BE2C (cell line): ENCODE data around the gene HECTD4.
A peak's percentile ranks its signal among the peaks of the same experiment; 100 is the strongest.
"Not testable (repeated sequence)": the region's sequence is repeated elsewhere in the genome, so short reads cannot be mapped to it uniquely, and the experiment has no call there.

Experiments used
- DNase-seq: peaks from one replicate; pipeline ENCODE4 v3.0.0-alpha.2; 2020
- H3K27me3 ChIP-seq: fragments of 250-450 bp; sonication (Bioruptor Pico); 2 replicates; pipeline ENCODE4 v1.5.1; 2020; ENCODE audit warnings: mild to moderate bottlenecking
- H3K36me3 ChIP-seq: fragments of 250-450 bp; sonication (Bioruptor Pico); 2 replicates; pipeline ENCODE4 v1.5.1; 2020; ENCODE audit warnings: mild to moderate bottlenecking
- H3K4me1 ChIP-seq: fragments of 250-450 bp; sonication (Bioruptor Pico); 2 replicates; pipeline ENCODE4 v1.5.1; 2020
- H3K4me3 ChIP-seq: 2 replicates; pipeline ENCODE4 v1.5.1; 2011; ENCODE audit warnings: low read depth, low read length
- H3K9me3 ChIP-seq: fragments of 250-450 bp; sonication (Bioruptor Pico); 2 replicates; pipeline ENCODE4 v1.5.1; 2020
- CTCF ChIP-seq: IDR thresholded peaks from 2 replicates; pipeline ENCODE4 v1.5.1; 2012; ENCODE audit warnings: mild to moderate bottlenecking, low read depth, low read length

The HECTD4 gene

GRCh38 chr12:112409064-112409905 is 27.1 kb upstream of the HECTD4 start, which contains the start of gene RPL6:
Gene RPL6 (minus strand): TSS chr12:112409605. CDS start chr12:112408656, 949 bp downstream.
- H3K4me3 ChIP-seq = peak within 1 kb of the TSS; percentile 74
- H3K36me3 ChIP-seq = peaks cover 47% of the 10 kb centered on the region
- DNase-seq = peak; percentile 84
- H3K4me1 ChIP-seq = peaks cover 8% of the 10 kb centered on the region; the same call in 1 of the 2 replicates
- no peak for TF ChIP-seq CTCF
- no peaks in the 10 kb centered on the region for H3K27me3 ChIP-seq
- no peaks in the 10 kb centered on the region for H3K9me3 ChIP-seq

GRCh38 chr12:112408621-112409020 is 26.4 kb upstream of the HECTD4 start:
- no peak for DNase-seq
- peaks cover 51% of the 10 kb centered on the region for H3K36me3 ChIP-seq

GRCh38 chr12:112407683-112408082 is 25.5 kb upstream of the HECTD4 start:
- not testable (repeated sequence) for DNase-seq, H3K9me3 ChIP-seq, H3K27me3 ChIP-seq, H3K4me1 ChIP-seq
- Histone ChIP-seq H3K36me3 (peaks cover 51% of the 10 kb centered on the region), H3K4me3 (peak overlapping the region; percentile 74)

More at GRCh38 chr12:112408621-112409020, 26.4 kb upstream of the HECTD4 start:
- H3K9me3 ChIP-seq = no peaks in the 10 kb centered on the region
- H3K27me3 ChIP-seq = no peaks in the 10 kb centered on the region
- H3K4me1 ChIP-seq = peaks cover 8% of the 10 kb centered on the region; the same call in 1 of the 2 replicates
- TF ChIP-seq CTCF = no peak
- H3K4me3 ChIP-seq = peak overlapping the region; percentile 74

- peak overlapping the region; percentile 74 for H3K4me3 ChIP-seq
Measured at GRCh38 chr12:112406519-112407488, 24.6 kb upstream of the HECTD4 start.

GRCh38 chr12:112401903-112402498 is 19.8 kb upstream of the HECTD4 start:
- H3K36me3 ChIP-seq = peaks cover 31% of the 10 kb centered on the region
- no peaks in the 10 kb centered on the region for H3K9me3 ChIP-seq
- no peak overlapping the region for H3K4me3 ChIP-seq
- H3K4me1 ChIP-seq = peaks cover 4% of the 10 kb centered on the region; the same call in 1 of the 2 replicates
- H3K27me3 ChIP-seq = no peaks in the 10 kb centered on the region
- no peak for DNase-seq
- no peak for TF ChIP-seq CTCF

More at GRCh38 chr12:112406519-112407488, 24.6 kb upstream of the HECTD4 start:
- Histone ChIP-seq H3K4me1 (peaks cover 8% of the 10 kb centered on the region; the same call in 1 of the 2 replicates), H3K9me3 (no peaks in the 10 kb centered on the region), H3K27me3 (no peaks in the 10 kb centered on the region), H3K36me3 (peaks cover 51% of the 10 kb centered on the region)
- no peak for DNase-seq
- TF ChIP-seq CTCF = no peak

GRCh38 chr12:112401054-112401453 is 18.8 kb upstream of the HECTD4 start:
- TF ChIP-seq CTCF = no peak
- no peaks in the 10 kb centered on the region for H3K4me1 ChIP-seq
- peaks cover 21% of the 10 kb centered on the region for H3K36me3 ChIP-seq
- no peak overlapping the region for H3K4me3 ChIP-seq
- H3K9me3 ChIP-seq = no peaks in the 10 kb centered on the region
- DNase-seq = no peak
- H3K27me3 ChIP-seq = no peaks in the 10 kb centered on the region
